Measurements from ENCODE around the gene SLC25A36.

The SLC25A36 gene, protein sequence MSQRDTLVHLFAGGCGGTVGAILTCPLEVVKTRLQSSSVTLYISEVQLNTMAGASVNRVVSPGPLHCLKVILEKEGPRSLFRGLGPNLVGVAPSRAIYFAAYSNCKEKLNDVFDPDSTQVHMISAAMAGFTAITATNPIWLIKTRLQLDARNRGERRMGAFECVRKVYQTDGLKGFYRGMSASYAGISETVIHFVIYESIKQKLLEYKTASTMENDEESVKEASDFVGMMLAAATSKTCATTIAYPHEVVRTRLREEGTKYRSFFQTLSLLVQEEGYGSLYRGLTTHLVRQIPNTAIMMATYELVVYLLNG

DNA sequence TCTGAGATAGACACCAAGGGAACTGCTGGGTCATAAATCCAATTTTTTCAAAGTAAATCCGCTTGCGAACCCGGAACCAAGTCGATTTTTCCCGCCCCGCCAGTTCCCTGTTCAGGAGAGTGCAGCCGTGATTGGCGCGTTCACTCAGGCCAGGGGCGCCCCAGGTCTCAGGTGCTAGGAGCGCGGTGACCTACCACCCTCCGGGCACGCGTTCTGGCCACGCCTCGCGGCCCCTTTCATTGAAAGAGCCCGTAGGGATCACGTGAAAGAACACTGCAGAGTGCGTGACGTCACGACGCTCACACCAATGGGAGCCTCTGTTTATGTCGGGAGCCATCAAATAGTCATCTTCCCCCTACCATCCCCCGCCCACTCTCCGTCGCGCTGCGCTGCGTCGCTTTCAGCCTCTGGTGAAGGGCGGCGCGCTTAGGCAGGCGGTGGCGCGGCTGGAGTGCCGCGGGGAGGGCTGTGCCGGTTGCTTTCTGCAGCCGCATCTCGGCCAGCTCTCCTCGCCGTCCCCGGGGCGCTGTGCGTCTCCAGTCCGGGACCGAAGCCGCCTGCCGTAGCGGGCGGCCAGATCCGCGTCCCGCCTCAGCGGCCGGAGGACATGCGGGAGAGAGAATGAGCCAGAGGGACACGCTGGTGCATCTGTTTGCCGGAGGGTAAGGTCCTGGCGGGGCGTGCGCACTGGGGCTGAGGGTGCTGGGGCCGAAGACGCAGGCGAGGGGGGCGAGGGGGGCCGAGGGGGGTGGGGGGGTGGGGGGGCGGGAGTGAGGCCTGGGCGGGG is at the start of gene SLC25A36:
TSS of gene SLC25A36 (plus strand) at position 403 of the 787 bp plus-strand sequence. CDS start at position 622, 219 bp downstream.
- peak; percentile 87 for DNase-seq

DNA sequence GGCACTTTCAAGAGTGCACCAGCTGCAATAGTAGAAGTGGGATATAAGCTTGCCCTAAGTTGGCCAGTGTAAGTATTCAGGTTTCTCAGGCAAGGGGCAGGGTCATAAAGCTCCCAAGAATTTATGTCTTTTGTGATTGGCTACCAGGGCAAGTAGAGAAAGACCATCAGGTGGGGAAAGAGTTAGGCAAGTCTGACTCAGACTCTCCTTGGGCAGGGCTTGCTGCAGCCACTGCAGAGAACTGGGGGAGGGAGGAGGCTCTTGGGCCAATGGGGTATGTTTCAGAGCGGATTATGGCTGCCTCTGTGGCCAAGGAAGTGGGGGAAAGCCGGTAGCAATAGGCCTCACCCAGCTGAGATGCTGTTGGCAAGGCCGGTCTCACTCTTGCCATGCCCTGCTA is 44.6 kb upstream of the SLC25A36 start:
- no peak for DNase-seq

DNA sequence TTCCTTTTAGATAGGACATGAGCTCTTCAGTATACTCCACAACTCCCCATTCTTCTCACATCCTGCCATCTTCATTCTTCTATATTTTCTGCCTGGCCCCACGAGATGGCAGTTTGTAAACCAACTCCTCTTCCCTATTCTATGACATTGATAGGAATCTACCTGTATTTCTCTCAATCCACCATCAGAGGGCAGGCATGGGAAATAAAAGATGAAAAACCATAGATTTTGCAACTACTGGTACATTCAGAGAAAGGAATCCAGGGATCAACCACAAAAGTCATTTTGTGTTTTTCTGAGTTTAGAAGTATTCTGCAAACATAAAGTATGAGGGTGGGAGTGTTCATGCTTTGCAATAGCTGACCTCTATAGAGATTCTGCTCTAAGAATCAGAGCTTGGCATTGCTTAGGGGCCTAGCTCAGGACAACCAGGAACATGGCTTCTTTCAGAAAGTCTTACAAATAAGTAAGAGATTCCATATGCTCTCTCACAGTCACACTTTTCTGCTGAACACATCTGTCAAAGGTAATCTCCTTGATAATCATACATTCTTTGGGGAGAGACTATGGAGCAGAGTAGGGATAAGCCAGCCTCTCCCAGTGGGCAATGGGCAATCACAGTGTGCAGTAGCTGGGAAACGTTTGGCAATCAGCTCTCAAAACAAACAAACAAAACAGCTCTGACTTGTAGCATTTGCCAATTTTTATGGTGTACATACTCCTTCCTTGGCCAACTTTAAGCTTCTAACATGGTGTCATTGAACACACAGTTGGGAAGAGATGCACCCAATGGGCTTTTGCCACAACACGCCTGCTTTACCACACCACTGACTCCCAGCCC is 43.1 kb upstream of the SLC25A36 start:
- peak; percentile 28 for DNase-seq

DNA sequence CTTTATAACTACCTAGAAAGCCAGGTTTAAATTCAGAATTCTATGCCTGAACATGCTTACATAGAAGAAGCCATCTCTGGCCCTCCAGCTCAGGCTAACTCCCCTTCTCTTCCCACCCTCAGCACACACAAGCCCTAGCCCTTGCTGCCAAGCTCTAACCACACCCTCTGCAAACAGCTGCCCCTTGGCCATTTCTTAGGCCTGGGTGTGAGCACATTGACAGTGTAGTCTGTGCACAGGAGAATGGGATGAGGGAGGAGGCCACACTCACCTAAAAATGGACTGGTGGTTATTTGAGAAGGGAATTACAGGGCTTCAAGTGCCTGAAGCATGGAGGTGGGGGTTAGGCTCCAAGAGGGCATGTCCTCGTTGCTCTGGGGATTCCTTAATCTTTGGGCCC is 42.3 kb upstream of the SLC25A36 start:
- DNase-seq = no peak

DNA sequence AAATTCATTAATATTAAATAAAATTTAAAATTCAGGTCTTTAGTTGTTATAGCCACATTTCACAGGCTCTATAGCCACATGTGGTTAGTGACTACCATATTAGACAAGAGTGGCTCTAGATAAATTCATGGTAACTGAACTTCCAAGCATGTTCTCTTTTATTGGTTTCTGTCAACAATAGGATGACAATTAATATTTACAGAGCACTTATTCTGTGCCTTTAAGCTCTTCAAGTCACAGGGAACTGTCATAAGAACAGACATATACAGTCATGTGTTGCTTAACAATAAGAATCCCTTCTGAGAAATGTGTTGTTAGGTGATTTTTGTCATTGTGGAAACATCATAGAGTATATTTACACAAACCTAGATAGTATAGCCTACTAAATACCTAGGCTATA is 38.8 kb upstream of the SLC25A36 start:
- peak; percentile 46 for DNase-seq

DNA sequence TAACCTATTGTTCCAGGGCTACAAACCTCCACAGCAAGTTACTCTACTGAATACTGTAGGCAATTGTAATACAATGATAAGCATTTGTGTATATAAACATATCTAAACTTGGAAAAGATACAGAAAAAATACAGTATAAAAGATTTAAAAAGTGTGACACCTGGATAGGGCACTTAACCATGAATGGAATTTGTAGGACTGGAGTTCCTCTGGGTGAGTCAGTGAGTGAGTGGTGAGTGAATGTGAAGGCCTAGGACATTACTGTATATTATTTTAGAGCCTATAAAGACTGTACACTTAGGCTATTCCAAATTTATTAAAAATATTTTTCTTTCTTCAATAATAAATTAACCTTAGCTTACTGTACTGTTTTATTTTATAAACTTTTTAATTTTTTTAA is 38.4 kb upstream of the SLC25A36 start:
- no peak for DNase-seq

DNA sequence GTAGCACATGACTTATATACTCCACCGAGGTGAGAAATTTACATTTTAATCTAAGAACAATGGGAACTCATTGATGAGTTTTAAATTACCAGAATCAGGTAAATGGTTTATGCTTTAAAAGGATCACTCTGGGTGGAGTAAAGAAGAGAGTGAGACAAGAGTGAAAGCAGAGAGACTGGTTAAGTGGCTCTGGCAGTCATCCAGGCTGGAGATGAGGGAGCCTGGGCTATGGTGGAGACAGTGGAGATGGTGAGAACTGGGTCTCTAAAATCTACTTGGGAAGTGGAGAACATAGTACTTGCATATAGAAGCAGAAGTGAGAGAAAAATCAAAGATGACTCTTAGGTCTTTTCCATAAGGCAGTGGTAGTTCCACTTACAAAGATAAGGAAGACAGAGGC is 37.1 kb upstream of the SLC25A36 start:
- no peak for DNase-seq

DNA sequence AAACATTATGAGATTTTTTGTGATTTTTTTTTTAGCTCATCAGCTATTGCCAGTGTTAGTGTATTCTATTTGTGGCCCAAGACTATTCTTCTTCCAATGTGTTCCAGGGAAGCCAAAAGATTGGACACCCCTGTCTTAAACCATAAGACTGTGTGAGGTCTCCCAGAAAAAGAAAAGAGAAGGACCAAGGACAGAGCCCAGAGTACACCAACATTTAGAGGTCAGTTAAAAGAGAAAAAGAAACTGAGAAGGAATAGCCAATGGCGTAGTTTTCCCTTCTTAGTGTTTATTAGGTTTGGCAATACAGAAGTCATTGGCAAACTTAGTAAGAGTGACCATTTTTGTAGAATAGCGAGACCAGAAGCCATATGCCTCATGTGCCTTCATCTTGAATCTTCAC is 36.1 kb upstream of the SLC25A36 start:
- DNase-seq = no peak

DNA sequence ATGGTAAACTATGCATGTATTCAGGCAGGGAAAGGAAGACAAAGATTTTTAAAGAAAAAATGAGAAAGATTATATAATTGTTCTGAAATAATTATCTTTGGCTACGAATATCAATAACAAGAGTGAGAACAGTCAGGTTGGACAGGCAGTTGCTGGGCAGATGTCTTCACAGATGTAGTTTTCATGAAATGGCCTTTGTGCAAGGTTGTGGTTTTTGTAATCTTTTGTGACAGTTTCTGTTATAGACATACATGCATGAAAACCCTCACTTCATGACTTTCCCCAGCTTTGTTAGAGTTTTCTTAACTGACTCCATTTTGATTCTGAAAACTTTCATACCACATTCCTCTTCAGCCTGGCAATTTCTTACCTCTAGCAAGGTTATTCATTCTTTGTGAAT is 34.9 kb upstream of the SLC25A36 start:
- no peak for DNase-seq

DNA sequence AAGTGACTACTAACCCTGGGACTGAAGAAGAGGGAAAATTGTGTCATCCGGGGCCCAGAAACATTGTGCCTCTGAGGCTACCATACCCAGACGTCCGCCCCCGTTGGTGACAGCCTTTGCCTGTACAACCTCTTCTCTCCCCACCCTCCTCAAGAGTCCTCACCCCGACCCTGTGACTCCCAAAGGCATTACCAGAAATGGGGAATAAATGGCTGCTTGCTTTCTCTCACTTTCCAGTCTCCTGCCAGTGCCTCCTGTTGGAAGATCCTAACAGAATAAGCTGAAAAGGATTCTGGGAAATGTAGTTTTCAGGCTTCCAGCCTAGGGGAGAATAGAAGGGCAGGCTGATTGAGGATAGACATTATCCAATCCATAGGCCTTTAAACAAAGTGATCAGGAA is 30.8 kb upstream of the SLC25A36 start:
- no peak for DNase-seq

DNA sequence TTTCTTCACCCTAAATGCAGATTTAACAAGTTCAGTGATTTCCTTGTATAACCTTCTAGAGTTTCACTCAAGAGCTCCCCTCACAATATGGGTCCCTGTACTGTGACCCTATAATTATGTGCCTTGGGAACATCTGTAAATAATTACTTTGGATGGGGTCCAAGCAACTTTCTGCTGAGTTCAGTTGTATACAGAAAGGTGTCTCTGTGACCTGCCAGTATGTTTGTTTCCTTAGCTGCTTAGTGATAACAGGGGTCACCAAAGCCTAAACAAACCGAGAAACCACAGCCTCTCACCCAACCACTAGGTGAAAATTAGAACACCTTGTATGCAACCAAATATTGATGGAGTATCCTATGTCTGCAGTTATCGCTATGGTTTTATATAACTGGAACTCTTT is 29.8 kb upstream of the SLC25A36 start:
- peak; percentile 10 for DNase-seq

DNA sequence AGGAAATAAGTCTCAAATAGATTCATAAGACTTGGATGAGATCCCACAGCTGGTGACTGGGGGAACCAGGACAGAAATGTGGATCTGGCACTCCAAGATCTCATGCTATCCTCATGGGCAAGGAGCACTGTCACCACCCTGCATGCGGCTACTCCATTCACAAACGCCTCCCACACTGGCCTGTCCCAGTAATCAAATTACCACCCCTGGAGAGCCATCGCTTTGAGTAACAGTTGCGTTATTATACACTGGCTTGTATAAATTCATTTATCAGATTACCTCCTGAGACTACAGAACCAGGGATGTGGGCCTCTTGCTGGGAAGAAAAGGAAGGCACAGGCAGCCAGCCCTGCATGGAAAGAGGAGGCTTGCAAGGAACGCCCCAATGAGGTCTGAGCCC is 27.9 kb upstream of the SLC25A36 start:
- no peak for DNase-seq

DNA sequence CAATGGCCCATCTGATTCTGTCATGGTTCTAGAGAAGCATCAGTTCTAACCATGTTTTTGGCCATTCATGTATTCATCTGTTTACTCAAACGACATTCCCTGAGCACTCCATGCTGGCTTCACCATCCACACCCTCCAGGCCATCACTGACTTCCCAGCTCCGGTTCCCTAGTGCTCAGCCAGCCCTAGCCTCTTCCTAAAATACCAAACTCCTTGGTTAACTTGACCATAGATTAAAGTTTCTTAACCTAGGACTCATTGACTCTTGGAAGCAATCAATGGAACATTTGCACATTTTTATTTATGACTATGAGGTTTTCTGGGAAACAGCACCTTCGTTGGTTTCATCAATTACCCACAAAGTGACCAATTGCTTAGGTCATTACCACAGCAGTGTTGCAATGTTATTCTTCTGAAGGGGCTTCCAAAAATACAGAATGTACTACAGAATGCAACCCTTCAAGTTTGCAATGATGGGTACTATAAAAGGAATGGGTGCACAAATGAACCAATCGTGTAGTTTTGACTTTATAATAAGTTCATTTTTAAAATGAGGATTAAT is 27.2 kb upstream of the SLC25A36 start:
- no peak for DNase-seq

DNA sequence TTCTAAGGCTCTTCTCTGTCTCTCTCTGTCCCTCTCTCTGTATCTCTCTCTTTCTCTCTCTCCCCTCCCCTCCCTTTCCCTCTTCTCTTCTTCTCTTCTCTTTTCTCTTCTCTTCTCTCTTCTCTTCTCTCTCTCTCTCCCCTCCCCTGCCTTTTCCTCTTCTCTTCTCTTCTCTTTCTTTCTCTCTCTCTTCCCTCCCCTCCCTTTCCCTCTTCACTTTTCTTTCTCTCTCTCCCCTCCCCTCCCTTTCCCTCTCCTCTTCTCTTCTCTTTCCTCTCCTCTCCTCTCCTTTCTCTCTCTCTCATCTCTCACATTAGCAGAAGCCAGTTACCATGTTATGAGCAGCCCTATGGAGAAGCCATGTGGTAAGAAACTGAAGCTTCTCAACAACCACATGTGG is 25.0 kb upstream of the SLC25A36 start:
- DNase-seq = no peak

DNA sequence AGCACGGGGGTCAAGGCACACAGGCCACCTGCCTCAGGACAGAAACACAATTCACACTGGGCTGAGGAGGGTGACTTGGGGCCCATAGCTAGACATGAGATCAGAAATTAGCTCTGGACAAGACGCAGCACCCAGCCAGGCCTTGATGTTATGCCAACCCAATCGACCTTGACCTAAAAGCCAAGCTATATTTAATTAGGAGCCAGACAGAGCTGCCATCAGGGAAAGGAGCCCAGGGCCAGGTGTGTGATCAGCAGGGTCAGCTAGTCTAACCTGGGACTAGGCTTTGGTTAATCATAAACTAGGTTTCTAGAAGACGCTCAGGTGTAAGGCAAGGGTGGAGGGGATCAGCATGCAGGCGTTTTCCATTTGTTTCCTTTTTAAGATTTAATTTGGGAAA is 23.9 kb upstream of the SLC25A36 start:
- no peak for DNase-seq

DNA sequence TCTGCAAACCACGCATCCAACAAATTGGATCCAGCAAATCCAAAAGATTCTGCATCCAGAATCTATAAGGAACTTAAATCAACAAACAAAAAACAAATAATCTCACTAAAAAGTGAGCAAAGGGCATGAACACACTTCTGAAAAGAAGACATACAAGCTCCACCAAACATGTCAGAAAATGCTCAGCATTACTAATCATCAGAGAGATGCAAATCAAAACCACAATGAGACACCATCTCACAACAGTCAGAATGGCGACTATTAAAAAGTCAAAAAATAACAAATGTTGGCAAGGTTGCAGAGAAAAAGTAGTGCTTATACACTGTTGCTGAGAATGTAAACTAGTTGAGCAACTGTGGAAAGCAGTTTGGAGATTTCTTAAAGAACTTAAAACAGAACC is 21.6 kb upstream of the SLC25A36 start:
- no peak for DNase-seq

DNA sequence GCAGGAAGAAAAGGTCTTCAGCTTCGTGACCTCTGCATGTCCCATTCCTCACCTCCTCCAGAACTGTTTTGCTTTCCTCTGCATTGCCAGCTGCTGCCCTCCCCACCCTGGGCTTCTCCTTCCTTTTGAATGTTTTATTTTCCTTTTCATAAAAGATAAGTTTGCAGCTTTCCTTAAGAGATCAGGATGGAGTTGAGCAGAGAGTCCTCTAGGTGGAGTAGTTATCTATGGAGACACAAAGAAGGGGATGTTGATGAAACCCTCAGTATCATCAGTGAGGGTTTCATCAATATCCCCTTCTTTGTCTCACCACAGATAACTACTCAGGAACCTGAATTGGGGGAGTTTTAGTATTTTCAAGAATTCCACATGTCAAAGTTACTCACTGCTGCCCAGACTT is 19.0 kb upstream of the SLC25A36 start:
- DNase-seq = no peak

DNA sequence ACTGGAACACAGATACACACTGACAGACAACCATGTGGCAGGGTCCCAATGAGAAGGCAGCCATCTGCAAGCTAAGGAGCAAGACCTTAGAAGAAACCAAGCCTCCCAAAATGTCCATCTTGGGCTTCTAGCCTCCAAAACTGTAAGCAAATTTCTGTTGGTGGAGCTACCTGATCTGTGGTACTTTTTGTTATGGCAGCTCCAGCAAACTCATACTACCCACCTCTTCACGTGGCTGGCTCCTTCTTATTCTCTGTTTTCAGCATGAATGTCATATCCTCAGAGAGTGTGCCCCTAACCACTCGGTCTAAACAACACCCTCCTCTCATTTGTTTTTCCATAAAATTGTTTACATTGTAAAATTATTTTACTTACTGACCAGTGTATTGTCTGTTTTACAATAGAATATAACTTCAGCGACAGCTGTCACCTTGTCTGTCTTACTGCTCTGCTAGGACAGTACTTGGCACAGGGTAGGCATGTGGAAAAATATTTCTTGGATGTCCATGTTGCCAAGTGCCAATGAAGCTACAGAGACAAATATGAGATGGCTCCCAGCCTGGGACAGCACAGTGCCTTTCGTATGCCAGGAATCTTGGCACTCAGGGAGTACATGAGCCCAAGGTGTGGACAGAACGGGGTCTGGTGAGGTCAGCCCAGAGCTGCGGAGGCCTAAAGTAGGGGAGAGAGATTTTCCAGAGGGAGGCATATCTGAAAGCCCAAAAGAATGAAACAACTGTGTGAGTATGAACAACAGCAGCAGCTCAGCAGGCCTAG is 17.4 kb upstream of the SLC25A36 start:
- DNase-seq = no peak

DNA sequence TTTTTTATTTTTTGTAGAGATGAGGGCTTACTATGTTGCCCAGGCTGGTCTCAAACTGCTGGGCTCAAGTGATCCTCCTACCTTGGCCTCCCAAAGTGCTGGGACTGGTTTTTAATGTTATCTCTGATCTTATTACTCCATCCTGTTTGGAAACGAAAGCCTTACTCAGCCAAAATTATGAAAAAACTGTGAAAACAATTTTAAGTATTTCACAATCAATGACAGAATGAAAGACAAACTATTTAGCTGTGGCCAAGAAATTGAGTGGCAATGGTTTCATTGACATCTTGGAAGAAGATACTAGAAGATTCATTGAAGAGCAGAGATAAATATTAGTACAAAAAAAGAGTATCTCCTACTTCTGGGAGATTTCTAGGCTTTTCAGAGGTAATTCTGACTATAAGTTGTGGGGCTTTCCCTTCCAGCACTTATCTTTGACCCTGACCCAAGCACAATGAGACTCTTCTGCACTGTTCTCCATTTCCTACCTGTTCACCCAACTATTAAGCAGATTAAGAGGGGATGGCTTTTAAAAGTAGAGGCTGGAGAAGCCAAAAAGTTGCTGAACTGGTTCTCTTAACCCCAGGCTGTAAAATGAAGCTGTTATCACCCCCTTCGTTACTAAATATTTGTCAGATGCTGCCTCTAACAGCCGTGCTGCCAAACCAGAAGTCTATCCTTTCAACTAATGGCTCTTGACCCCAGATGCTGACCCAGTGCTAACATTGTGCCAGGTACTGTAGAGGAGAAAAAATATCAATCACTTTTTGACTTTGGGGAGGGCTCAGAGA is 14.2 kb upstream of the SLC25A36 start:
- peak; percentile 11 for DNase-seq

DNA sequence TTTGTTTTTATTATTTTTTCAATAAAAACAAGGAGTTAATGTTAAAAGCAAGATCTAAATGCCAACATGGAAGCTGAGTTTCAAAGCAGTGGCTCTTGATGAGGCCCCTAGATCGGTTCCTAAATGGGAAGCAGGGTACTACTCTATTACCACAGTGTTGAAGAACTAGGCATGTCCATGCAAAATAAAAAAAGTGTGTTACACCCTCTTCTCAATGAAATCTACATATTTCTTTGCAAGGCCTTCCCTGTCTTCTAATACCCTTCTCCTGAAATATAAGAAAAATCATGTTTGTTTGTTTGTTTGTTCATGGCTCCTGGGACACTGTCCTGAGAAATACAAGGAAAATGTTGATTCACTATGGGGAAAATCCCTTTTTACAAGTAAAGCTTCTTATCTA is 12.2 kb upstream of the SLC25A36 start:
- DNase-seq = no peak

DNA sequence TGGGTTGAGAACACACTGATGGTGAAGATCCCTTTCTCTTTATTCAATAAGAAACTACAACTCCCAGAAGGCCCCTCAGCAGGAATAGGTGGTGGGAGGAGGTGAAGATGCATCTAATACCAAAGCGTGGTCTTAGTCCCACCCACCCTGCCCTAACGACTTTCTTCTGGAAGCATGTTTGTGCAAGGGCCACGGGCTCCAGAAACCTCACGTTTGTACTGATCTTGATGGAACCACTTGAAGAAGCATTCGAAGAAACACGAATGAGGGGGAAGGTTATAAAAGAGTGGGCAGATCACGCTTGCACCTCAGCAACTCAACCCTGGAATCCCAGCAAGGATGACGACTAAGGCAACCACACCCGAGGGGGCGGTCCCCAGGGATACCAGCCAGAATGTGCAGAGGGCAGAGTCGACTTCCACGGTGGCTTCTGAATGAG is 10.6 kb upstream of the SLC25A36 start:
- DNase-seq = no peak

DNA sequence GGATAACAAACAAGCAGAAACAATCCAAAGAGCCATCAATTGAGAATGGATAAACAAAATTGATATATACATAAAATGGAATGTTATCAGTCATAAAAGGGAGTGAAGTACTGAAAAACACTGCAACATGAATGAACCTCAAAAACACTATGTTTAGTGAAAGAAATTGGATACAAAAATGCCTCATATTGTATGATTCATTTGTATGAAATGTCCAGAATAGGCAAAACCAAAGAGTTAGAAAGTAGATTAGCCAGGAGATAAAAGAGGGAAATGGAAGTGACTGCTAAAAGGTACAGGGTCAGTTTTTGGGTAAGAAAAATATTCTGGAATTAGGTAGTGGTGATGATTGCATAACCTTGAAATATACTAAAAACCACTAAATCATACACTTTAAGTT is 9.8 kb upstream of the SLC25A36 start:
- DNase-seq = no peak
